Bronchial epithelial cell (primary cell): Measurements from ENCODE around the gene NBAS. TPM values are rescaled to one million over a fixed set of nuclear protein-coding genes. Genes with fewer than 3 reads are reported as not detected.

ENCODE experiments used
- DNase-seq: peaks from one replicate; pipeline ENCODE4 v3.0.0-alpha.2; 2010; ENCODE audit warnings: low read depth
- FAIRE-seq: peaks from 2 replicates; lab custom pipeline; 2011; peaks lifted over from hg19 to GRCh38; lab: Jason Lieb, UNC
- H3K27me3 ChIP-seq: 2 replicates; pipeline ENCODE4 v1.5.1; 2011; ENCODE audit warnings: low read length; ENCODE audit not compliant: control insufficient read depth, insufficient read depth
- H3K36me3 ChIP-seq: 2 replicates; pipeline ENCODE4 v1.5.1; 2011; ENCODE audit warnings: low read length; ENCODE audit not compliant: control insufficient read depth, insufficient read depth
- H3K4me3 ChIP-seq: 2 replicates; pipeline ENCODE4 v1.5.1; 2011; ENCODE audit warnings: mild to moderate bottlenecking, low read depth, low read length, control low read depth
- total RNA-seq: library from RNA; depleted of rRNA; stranded (reverse); fragments of >200 nt; gene quantifications from 2 replicates; pipeline ENCODE4 v1.2.1, GENCODE V29; 2014
- TF ChIP-seq, protein P1 (sequence below): IDR thresholded peaks from 2 replicates; pipeline ENCODE4 v1.5.1; 2011; ENCODE audit warnings: mild to moderate bottlenecking, moderate library complexity, low read length, control low read depth, inconsistent platforms; ENCODE audit not compliant: insufficient read depth, severe bottlenecking

The NBAS gene
- total RNA-seq, 1 donor from 2014 or later: 78.2 TPM

DNA sequence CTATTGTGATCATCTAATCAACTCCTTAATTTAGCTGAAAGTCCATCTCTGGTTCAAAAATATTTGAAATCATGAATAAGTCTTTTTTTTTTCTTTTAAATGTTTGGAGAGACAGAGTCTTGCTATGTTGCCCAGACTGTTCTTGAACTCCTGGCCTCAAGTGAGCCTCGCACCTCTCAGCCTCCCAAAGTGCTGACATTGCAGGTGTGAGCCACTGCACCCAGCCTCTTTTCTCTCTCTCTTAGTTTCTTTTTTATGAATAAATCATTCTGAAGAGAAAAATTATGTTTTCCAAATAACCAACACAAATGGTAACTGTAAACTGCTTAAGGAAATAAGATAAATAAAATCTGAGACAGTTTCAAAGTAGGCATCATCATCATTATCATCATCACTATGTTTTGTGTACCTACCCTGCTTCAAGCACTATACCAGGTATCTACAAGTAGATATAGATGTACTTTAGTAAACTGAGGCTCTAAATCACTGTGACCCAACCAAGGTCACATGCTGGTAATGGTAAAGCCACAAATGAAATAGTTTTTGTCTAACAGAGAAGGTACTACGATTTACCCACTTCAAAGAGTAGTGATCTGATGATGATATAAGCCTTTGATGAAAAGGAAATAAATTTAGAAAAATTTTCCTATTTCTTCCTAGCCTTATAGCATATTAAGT is 5.0 kb upstream of the NBAS start:
- Histone ChIP-seq H3K36me3 (no peaks in the 10 kb centered on the region), H3K27me3 (no peaks in the 10 kb centered on the region), H3K4me3 (no peak overlapping the region)
- TF ChIP-seq, protein P1, sequence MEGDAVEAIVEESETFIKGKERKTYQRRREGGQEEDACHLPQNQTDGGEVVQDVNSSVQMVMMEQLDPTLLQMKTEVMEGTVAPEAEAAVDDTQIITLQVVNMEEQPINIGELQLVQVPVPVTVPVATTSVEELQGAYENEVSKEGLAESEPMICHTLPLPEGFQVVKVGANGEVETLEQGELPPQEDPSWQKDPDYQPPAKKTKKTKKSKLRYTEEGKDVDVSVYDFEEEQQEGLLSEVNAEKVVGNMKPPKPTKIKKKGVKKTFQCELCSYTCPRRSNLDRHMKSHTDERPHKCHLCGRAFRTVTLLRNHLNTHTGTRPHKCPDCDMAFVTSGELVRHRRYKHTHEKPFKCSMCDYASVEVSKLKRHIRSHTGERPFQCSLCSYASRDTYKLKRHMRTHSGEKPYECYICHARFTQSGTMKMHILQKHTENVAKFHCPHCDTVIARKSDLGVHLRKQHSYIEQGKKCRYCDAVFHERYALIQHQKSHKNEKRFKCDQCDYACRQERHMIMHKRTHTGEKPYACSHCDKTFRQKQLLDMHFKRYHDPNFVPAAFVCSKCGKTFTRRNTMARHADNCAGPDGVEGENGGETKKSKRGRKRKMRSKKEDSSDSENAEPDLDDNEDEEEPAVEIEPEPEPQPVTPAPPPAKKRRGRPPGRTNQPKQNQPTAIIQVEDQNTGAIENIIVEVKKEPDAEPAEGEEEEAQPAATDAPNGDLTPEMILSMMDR: no peak
- DNase-seq (no peak), FAIRE-seq (no peak)

DNA sequence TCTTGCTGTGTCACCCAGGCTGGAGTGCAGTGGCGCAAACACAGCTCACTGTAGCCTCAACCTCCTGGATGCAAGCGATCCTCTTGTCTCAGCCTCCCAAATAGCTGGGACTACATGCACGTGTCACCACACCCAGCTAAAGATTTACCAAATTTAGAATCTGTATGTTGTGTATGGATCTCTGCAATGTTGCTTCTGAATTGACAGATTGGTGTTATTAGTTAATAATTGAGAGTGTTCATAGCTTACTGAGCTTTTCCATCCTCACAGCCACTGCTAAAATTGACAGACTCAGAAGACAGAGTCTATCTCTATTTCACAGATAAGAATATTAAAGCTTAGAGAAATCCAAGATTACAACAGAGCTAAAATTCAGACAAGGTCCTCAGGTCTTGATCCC is 4.3 kb upstream of the NBAS start:
- DNase-seq (no peak), FAIRE-seq (no peak)
- TF ChIP-seq, protein P1: no peak
- no peak overlapping the region for H3K4me3 ChIP-seq
- H3K27me3 ChIP-seq: no peaks in the 10 kb centered on the region
- no peaks in the 10 kb centered on the region for H3K36me3 ChIP-seq

DNA sequence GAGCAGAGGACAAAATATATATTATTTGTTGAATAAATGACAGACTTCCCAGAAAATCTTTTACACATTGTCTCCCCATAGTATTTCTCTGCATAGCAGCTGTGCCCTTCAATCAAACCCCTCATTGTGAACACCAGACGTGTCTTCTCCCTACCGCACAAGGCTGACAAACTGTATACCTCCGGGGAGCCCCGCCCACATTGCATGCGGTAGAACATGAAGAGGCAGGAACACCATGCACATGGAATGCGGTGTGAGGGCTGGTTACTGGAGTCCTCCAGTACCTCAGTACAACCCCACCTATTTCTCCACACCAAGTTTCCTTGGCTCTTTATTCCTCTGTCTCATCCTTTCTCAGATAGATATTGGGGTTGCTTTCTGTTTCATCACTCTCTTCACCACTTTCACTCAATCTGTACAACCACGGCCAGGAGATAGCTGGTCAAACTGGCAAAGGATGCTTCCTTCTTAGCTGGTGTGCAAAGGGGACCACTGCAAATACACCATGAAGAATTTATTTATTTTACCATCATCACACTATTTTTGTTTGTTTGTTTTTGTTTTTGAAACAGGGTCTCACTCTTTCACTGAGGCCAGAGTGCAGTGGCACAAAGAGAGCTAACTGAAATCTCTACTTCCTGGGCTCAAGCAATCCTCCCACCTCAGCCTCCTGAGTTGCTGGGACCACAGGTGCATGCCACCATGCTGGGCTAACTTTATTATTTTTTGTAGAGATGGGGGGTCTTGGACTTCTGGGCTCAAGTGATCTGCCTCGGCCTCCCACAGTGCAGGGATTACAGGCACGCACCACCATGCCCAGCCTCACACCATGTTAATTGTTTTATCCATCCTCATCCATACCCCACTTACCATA is 2.3 kb upstream of the NBAS start:
- Histone ChIP-seq H3K4me3 (no peak overlapping the region), H3K36me3 (no peaks in the 10 kb centered on the region), H3K27me3 (no peaks in the 10 kb centered on the region)
- DNase-seq (no peak), FAIRE-seq (no peak)
- TF ChIP-seq, protein P1: no peak

DNA sequence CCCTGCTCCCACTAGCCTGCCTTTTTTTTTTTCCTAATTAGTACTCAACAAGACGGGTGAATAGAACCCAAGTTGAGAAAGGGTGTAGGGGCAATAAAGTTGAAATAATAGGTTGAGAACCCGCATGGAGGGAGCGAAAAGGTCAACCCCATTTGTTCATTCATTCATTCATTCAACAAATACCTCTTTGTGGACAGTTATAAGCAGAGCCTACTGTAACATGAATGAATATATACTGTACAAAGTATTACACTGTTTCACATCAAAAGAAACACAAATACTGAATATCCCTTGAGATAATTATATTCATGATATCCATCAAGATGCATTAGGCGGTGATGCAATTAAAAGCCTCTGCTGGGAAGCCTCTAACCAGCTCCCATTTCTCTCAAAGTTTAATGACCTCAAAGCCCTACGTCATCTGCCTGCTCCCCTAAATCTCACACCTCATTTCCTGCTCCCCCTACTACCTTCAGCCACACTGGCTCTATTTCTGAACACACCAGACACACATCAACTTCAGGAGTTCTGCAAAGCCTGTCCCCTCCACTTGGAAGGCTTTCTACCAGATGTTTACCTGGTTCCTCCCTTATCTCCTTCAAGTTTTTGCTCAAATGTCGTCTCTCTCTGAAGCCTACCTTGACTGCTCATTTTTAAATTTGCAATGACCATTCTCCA is 1.4 kb upstream of the NBAS start:
- FAIRE-seq: no peak

GRCh38 chr2:15561574-15562344 is 625 bp upstream of the NBAS start:
- TF ChIP-seq, protein P1: no peak
- Histone ChIP-seq H3K36me3 (no peaks in the 10 kb centered on the region), H3K4me3 (peak overlapping the region; percentile 75), H3K27me3 (no peaks in the 10 kb centered on the region)
- FAIRE-seq: no peak
- DNase-seq: no peak

More for the DNA sequence above, 1.4 kb upstream of the NBAS start:
- no peaks in the 10 kb centered on the region for H3K27me3 ChIP-seq
- no peak for DNase-seq
- TF ChIP-seq, protein P1: no peak
- H3K4me3 ChIP-seq: no peak overlapping the region
- no peaks in the 10 kb centered on the region for H3K36me3 ChIP-seq
